Fibroblast of skin of scalp (primary cell): ENCODE measurements around the gene MAP3K2.

Source experiments
- DNase-seq: peaks from one replicate; pipeline ENCODE4 v3.0.0-alpha.2; 2013

The MAP3K2 gene

GRCh38 chr2:127347734-127348392 is 39.9 kb downstream of the MAP3K2 start:
- DNase-seq = no peak

GRCh38 chr2:127347015-127347414 is 40.8 kb downstream of the MAP3K2 start:
- no peak for DNase-seq

- no peak for DNase-seq
These were observed 44.5 kb downstream of the MAP3K2 start for GRCh38 chr2:127343277-127343676.

- DNase-seq = no peak
These were observed 45.7 kb downstream of the MAP3K2 start for GRCh38 chr2:127342101-127342500.

GRCh38 chr2:127332335-127332734 is 55.4 kb downstream of the MAP3K2 start:
- DNase-seq = no peak

- no peak for DNase-seq
These were observed 57.0 kb downstream of the MAP3K2 start for GRCh38 chr2:127330753-127331152.

- DNase-seq = no peak
These were observed 61.4 kb downstream of the MAP3K2 start for GRCh38 chr2:127326289-127326945.

- peak; percentile 58 for DNase-seq
These were observed 63.1 kb downstream of the MAP3K2 start for GRCh38 chr2:127324635-127325034.

- peak; percentile 9 for DNase-seq
These were observed 66.5 kb downstream of the MAP3K2 start for GRCh38 chr2:127321303-127321702.

GRCh38 chr2:127320586-127321275 is 67.0 kb downstream of the MAP3K2 start:
- no peak for DNase-seq

GRCh38 chr2:127320067-127320466 is 67.7 kb downstream of the MAP3K2 start:
- no peak for DNase-seq

GRCh38 chr2:127314193-127314988 is 73.4 kb downstream of the MAP3K2 start:
- DNase-seq = no peak

GRCh38 chr2:127313406-127313805 is 74.4 kb downstream of the MAP3K2 start:
- DNase-seq = no peak

- DNase-seq = no peak
These were observed 76.8 kb downstream of the MAP3K2 start for GRCh38 chr2:127310980-127311379.

GRCh38 chr2:127309468-127309867 is 78.3 kb downstream of the MAP3K2 start:
- DNase-seq = no peak

GRCh38 chr2:127308586-127309138 is 79.1 kb downstream of the MAP3K2 start:
- no peak for DNase-seq

- DNase-seq = no peak
These were observed 81.7 kb downstream of the MAP3K2 start for GRCh38 chr2:127305990-127306585.

- no peak for DNase-seq
These were observed 85.6 kb downstream of the MAP3K2 start for GRCh38 chr2:127302168-127302567.

GRCh38 chr2:127293748-127294562 is 93.8 kb downstream of the MAP3K2 start, which contains the start of gene ERCC3:
TSS of gene ERCC3 (minus strand) at chr2:127294144. CDS start at chr2:127294081, 63 bp downstream.
- DNase-seq = peak; percentile 86

GRCh38 chr2:127293386-127293747 is 94.4 kb downstream of the MAP3K2 start:
- no peak for DNase-seq

- DNase-seq = no peak
These were observed 99.5 kb downstream of the MAP3K2 start for GRCh38 chr2:127288274-127288673.
